GM13977 (cell line): Measurements from ENCODE around the gene BCL11A.

Experiments used
- DNase-seq: peaks from one replicate; pipeline ENCODE4 v3.0.0; 2012; ENCODE audit warnings: low spot score
- in situ Hi-C: fragments of 300-500 bp; cut with MboI; formaldehyde crosslinking; loops from one replicate; pipeline ENCODE4 v1.12.0; 2022; ENCODE audit warnings: low sequenced_read_pairs, low pct_unique_long_range_greater_than_20kb, mixed read lengths, inconsistent platforms; ENCODE audit not compliant: unreplicated experiment
- TF ChIP-seq, protein P1 (sequence below): IDR thresholded peaks from 2 replicates; pipeline ENCODE4 v1.5.1; 2012; ENCODE audit warnings: mild to moderate bottlenecking, control low read depth; ENCODE audit not compliant: insufficient read depth; ENCODE audit errors: extremely low read depth, missing control alignments

Gene BCL11A

DNA sequence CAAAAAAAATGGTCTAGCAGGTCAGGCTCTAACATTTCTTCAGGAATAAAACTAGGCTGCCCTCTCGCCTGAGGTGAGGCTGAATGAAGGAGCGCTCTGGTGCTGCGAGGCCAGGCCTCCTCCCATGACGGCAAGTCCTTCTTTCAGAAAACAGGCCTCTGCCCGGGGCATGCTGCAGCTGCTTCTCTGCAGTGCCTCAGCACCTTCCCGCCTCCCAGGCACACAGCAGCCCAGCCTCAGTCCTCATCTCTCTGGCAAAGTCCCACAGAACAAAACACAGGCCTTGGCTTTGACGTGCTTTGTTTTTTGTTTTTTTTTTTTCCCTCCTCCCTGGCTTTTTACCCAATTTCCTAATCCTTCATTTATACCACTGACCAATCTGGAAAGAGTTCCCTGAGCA is 74.8 kb downstream of the BCL11A start:
- TF ChIP-seq, protein P1, sequence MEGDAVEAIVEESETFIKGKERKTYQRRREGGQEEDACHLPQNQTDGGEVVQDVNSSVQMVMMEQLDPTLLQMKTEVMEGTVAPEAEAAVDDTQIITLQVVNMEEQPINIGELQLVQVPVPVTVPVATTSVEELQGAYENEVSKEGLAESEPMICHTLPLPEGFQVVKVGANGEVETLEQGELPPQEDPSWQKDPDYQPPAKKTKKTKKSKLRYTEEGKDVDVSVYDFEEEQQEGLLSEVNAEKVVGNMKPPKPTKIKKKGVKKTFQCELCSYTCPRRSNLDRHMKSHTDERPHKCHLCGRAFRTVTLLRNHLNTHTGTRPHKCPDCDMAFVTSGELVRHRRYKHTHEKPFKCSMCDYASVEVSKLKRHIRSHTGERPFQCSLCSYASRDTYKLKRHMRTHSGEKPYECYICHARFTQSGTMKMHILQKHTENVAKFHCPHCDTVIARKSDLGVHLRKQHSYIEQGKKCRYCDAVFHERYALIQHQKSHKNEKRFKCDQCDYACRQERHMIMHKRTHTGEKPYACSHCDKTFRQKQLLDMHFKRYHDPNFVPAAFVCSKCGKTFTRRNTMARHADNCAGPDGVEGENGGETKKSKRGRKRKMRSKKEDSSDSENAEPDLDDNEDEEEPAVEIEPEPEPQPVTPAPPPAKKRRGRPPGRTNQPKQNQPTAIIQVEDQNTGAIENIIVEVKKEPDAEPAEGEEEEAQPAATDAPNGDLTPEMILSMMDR: no peak
- in situ Hi-C loops: no loop called here
- DNase-seq: no peak

DNA sequence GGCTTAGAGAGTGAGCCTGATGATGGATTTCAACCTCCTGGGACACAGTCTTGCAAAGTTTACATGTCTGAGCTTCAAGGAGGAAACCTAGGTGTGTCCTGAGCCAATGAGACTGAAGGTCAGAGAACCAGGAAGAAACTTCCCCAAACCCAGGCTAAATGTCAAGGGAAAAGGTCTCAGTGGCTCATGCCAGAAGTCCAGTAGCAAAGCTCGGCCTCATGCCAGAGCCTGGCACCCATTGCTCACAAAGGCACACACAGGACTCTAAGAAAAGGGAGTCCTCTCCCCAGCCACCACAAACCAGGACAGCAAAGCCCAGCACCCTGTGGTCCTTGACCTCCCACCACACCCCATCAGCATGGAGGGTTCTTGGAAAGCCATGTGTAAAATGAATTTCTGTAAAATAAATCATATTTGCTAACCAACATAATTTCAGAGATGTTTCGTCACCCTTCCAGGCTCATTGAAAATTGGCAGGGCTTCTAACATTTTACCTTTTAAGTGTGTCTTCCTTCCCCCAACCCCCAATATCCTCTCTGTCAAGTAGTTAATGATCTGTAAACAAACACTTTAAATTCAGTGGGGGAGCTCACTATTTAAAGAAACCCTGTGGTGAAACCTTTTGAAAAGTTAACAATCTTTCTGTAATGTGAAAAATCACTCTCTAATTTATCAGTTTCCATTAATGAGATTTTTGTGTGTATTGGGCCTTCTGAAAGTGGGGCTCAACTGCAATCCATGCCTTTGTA is 77.1 kb downstream of the BCL11A start:
- in situ Hi-C loops: no loop called here
- DNase-seq: no peak

DNA sequence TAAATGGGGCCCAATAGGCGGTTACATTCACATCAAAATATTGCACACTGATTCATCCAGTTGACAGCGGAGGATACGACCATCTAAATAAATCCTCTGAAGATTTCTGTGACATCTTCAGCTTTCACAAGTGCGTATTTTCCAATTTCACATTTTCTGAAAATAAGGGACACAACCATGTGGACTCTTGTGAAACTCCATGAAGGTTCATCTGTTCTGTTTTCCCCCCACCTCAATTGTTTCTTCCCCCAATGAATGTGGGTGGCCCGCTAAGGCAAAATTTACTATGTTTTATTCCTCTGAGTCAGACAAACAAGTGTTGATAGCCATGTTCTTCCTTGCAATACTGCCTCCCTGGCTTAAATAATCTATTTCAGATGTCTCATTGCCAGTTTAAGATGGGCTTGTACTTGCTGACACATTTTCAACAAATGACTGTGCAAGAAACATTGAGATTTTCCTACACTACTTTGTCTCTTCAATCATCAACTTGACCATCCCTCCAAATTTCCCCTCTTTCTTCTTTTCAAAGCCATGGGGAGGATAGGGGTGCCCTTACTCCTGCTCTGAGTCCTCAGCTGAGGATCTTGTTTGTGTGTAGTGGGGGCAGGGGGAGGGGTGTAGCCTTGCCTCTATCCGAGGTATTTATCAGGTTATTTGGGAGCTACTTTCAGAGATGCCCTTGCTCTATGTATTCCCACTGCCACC is 78.2 kb downstream of the BCL11A start:
- TF ChIP-seq, protein P1: no peak
- in situ Hi-C loops: no loop called here

More for the DNA sequence above, 77.1 kb downstream of the BCL11A start:
- TF ChIP-seq, protein P1: no peak

DNA sequence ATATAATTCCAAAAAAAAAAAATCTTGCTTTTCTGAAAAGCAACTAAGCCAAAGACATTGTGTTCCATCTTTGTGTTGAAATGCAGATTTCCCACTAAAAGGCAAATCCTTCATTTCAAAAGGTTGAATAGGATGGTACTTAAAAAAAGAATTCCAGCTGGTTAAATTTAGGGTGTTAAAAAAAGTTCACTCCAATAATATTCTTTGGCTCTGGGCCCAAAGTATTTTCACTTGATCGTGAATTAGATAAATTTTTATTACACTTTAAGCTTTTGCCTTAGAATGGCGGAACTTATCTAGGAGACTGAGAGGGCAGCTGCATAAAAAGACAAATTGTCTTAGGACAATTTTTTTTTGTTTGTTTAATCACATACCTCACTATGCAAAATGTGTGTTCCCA is 79.2 kb downstream of the BCL11A start:
- in situ Hi-C loops: no loop called here
- TF ChIP-seq, protein P1: no peak
- no peak for DNase-seq

More for the DNA sequence above, 78.2 kb downstream of the BCL11A start:
- no peak for DNase-seq

DNA sequence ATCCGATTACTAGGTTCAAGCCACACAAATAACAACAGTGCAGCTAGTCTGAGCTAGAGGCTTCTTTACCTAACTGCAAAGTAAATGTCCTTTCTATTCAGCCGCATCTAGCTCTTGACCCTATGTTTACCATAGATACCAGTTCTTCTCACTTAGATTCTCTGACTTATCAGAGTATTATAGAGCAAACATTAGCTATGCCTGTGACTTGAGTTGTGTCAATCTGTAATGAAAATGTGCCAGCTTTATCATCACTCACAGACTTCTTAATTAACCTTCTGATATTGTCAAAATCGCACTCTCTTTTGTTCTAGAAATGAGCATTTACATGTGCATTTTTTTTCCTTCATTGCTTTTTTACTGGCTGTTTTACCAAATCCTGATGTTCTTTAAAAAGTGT is 79.9 kb downstream of the BCL11A start:
- TF ChIP-seq, protein P1: no peak
- in situ Hi-C loops: no loop called here
- no peak for DNase-seq

DNA sequence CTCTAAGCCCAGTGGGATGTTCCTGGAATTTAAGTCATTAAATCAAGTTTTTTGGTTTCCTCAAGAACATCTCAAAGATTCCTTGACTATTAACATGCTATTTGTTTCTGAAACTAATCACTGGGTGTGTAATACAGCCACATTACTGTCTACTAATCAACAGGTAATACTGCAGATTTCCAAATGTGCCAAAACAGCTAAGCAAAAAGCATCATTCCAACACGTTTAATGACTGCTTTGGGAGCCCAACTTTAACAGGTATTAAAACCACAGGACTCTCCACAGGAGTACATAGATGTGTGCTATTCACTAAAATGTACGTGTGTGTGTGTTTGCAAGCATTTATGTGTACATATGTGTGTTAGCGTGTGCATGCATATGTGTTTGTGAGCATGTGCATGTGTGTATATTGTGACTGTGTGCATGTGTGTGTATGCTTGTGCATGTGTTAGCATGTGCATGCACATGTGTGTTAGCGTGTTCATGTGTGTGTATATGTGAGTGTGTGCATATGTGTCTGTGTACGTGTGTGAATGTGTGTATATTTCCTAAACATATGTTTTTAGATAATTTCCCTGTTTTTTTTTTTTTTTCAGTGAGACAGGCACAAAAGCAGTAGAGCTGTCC is 80.7 kb downstream of the BCL11A start:
- DNase-seq: no peak
- TF ChIP-seq, protein P1: no peak
- in situ Hi-C loops: no loop called here
